Neural cell (in vitro differentiated cells): ENCODE data around the gene MPDU1. TPM values are rescaled to one million over a fixed set of nuclear protein-coding genes. Genes with fewer than 3 reads are reported as not detected.

Source experiments
- H2AFZ ChIP-seq: fragments of 200-600, 300-800 bp; sonication (generic), shearing (Covaris generic); 2 replicates; pipeline ENCODE4 v1.6.0; 2014; ENCODE audit warnings: low read depth, mild to moderate bottlenecking, antibody characterized with exemption, low read length, moderate library complexity
- H3F3A ChIP-seq: fragments of 200-600 bp; shearing (Covaris generic); 2 replicates; pipeline ENCODE4 v1.6.1; 2016; ENCODE audit warnings: mild to moderate bottlenecking, moderate library complexity, mixed read lengths, antibody characterized with exemption, low read length; ENCODE audit not compliant: insufficient read depth, poor library complexity, severe bottlenecking
- H3K27ac ChIP-seq: fragments of 200-600, 300-800 bp; sonication (generic), shearing (Covaris generic); 2 replicates; pipeline ENCODE4 v1.5.1; 2014; ENCODE audit warnings: mild to moderate bottlenecking, low read length, moderate library complexity
- H3K27me3 ChIP-seq: fragments of 300-800, 200-600 bp; sonication (generic), shearing (Covaris generic); 2 replicates; pipeline ENCODE4 v1.6.0; 2014; ENCODE audit warnings: mild to moderate bottlenecking, low read depth, low read length, moderate library complexity; ENCODE audit not compliant: insufficient read depth
- H3K36me3 ChIP-seq: fragments of 300-800, 200-600 bp; sonication (generic), shearing (Covaris generic); 2 replicates; pipeline ENCODE4 v1.5.1; 2014; ENCODE audit warnings: mild to moderate bottlenecking, antibody characterized with exemption, low read length, moderate library complexity; ENCODE audit not compliant: insufficient read depth
- H3K4me2 ChIP-seq: fragments of 300-800, 200-600 bp; sonication (generic), shearing (Covaris generic); 2 replicates; pipeline ENCODE4 v1.6.0; 2014; ENCODE audit warnings: mild to moderate bottlenecking, low read length
- H3K4me3 ChIP-seq: fragments of 300-800, 200-600 bp; sonication (generic), shearing (Covaris generic); 2 replicates; pipeline ENCODE4 v1.5.1; 2014; ENCODE audit warnings: mild to moderate bottlenecking, low read length, moderate library complexity
- H3K79me2 ChIP-seq: fragments of 200-600 bp; shearing (Covaris generic); replicated peaks from 2 replicates; pipeline ENCODE4 v1.6.0; 2014; ENCODE audit warnings: mild to moderate bottlenecking, low read length, moderate library complexity; ENCODE audit not compliant: insufficient read depth
- H3K9ac ChIP-seq: fragments of 300-800, 200-600 bp; sonication (generic), shearing (Covaris generic); 2 replicates; pipeline ENCODE4 v1.6.1; 2016; ENCODE audit warnings: mild to moderate bottlenecking, low read length, mixed read lengths
- H3K9me2 ChIP-seq: fragments of 200-600 bp; shearing (Covaris generic); 2 replicates; pipeline ENCODE4 v1.6.1; 2016; ENCODE audit warnings: mild to moderate bottlenecking, low read length, mixed read lengths; ENCODE audit not compliant: insufficient read depth
- H3K9me3 ChIP-seq: fragments of 200-600, 300-800 bp; sonication (generic), shearing (Covaris generic); 2 replicates; pipeline ENCODE4 v1.6.1; 2016; ENCODE audit warnings: mild to moderate bottlenecking, mixed run types, low read length, moderate library complexity, mixed read lengths
- H4K20me1 ChIP-seq: fragments of 200-600 bp; shearing (Covaris generic); 2 replicates; pipeline ENCODE4 v1.6.1; 2016; ENCODE audit warnings: mild to moderate bottlenecking, mixed run types; ENCODE audit not compliant: insufficient read depth
- CTCF ChIP-seq: fragments of 450-650 bp; IDR thresholded peaks from 2 replicates; pipeline ENCODE4 v1.5.1; 2014; ENCODE audit warnings: antibody characterized with exemption, mild to moderate bottlenecking, moderate library complexity; ENCODE audit not compliant: poor library complexity, severe bottlenecking
- EP300 ChIP-seq: fragments of 450-650 bp; conservative IDR thresholded peaks from 2 replicates; pipeline ENCODE4 v1.6.1; 2014; ENCODE audit warnings: antibody characterized with exemption, mild to moderate bottlenecking, moderate library complexity; ENCODE audit not compliant: poor library complexity, severe bottlenecking
- EZH2 ChIP-seq: fragments of 200-600, 300-800 bp; shearing (Covaris generic), sonication (generic); IDR thresholded peaks from 2 replicates; pipeline ENCODE4 v1.6.1; 2014; ENCODE audit warnings: antibody characterized with exemption, low read length, borderline replicate concordance, mild to moderate bottlenecking; ENCODE audit not compliant: insufficient read depth, poor library complexity, severe bottlenecking
- MXI1 ChIP-seq: fragments of 450-650 bp; conservative IDR thresholded peaks from 2 replicates; pipeline ENCODE4 v1.6.1; 2014; ENCODE audit warnings: antibody characterized with exemption, mild to moderate bottlenecking; ENCODE audit not compliant: poor library complexity, severe bottlenecking
- POLR2AphosphoS5 ChIP-seq: IDR thresholded peaks from 2 replicates; pipeline ENCODE4 v1.6.1; 2012
- RAD21 ChIP-seq: fragments of 450-650 bp; conservative IDR thresholded peaks from 2 replicates; pipeline ENCODE4 v1.6.1; 2014; ENCODE audit warnings: antibody characterized with exemption, mild to moderate bottlenecking, moderate library complexity
- REST ChIP-seq: IDR thresholded peaks from 2 replicates; pipeline ENCODE4 v1.6.1; 2012; ENCODE audit warnings: borderline replicate concordance
- SMC3 ChIP-seq: fragments of 450-650 bp; conservative IDR thresholded peaks from 2 replicates; pipeline ENCODE4 v1.6.1; 2014; ENCODE audit warnings: antibody characterized with exemption, mild to moderate bottlenecking, moderate library complexity; ENCODE audit not compliant: poor library complexity
- TAF1 ChIP-seq: IDR thresholded peaks from 2 replicates; pipeline ENCODE4 v1.6.1; 2012; ENCODE audit warnings: low read depth
- polyA plus RNA-seq: library from polyadenylated mRNA; depleted of rRNA; stranded (reverse); fragments of >200 nt; gene quantifications from 2 replicates; pipeline ENCODE4 v1.2.3, GENCODE V29; 2014

MPDU1 gene
- polyA plus RNA-seq, 1 donor from 2014 or later, result 110 TPM

GRCh38 chr17:7589891-7590691 is 6.4 kb downstream of the MPDU1 start, which contains the start of gene SOX15:
TSS of gene SOX15 (minus strand) at chr17:7590094. CDS start at chr17:7589676, 418 bp downstream.
- Histone ChIP-seq H3K9me2 (no peaks in the 10 kb centered on the region), H3K4me2 (no peak within 1 kb of the TSS), H3K9ac (no peak within 1 kb of the TSS), H3F3A (no peaks in the 10 kb centered on the region), H3K9me3 (no peaks in the 10 kb centered on the region), H3K27me3 (no peaks in the 10 kb centered on the region), H2AFZ (no peak within 1 kb of the TSS), H3K36me3 (peaks cover 7% of the 10 kb centered on the region), H4K20me1 (no peaks in the 10 kb centered on the region), H3K27ac (no peak within 1 kb of the TSS), H3K4me3 (peak within 1 kb of the TSS; percentile 38), H3K79me2 (no peaks in the 10 kb centered on the region)
- TF ChIP-seq POLR2AphosphoS5 (no peak), EP300 (no peak), MXI1 (no peak), REST (no peak), TAF1 (no peak), EZH2 (no peak), CTCF (no peak)

GRCh38 chr17:7590743-7591142 is 7.1 kb downstream of the MPDU1 start:
- no peak overlapping the region for H3K9ac ChIP-seq
- H3F3A ChIP-seq, result no peaks in the 10 kb centered on the region
- no peak overlapping the region for H3K4me2 ChIP-seq
- H3K27ac ChIP-seq, result no peak overlapping the region
- H3K36me3 ChIP-seq, result peaks cover 7% of the 10 kb centered on the region
- no peaks in the 10 kb centered on the region for H3K27me3 ChIP-seq
- no peaks in the 10 kb centered on the region for H3K9me3 ChIP-seq
- no peaks in the 10 kb centered on the region for H3K79me2 ChIP-seq
- H4K20me1 ChIP-seq, result no peaks in the 10 kb centered on the region
- H3K4me3 ChIP-seq, result no peak overlapping the region
- TF ChIP-seq MXI1, result no peak
- no peak for TF ChIP-seq EP300
- TF ChIP-seq SMC3, result no peak
- TF ChIP-seq EZH2, result no peak
- TF ChIP-seq RAD21, result no peak
- no peak for TF ChIP-seq TAF1
- no peak for TF ChIP-seq CTCF
- TF ChIP-seq REST, result no peak
- TF ChIP-seq POLR2AphosphoS5, result no peak
- H3K9me2 ChIP-seq, result no peaks in the 10 kb centered on the region
- H2AFZ ChIP-seq, result no peak overlapping the region
